Smooth muscle cell (in vitro differentiated cells): ENCODE measurements around the gene MTM1. TPM values are rescaled to one million over a fixed set of nuclear protein-coding genes. Genes with fewer than 3 reads are reported as not detected.

Source experiments
- DNase-seq: peaks from one replicate; lab custom pipeline; 2025; ENCODE audit not compliant: unreplicated experiment; lab: John Stamatoyannopoulos, UW
- H2AFZ ChIP-seq: fragments of 200-600 bp; sonication (generic); 2 replicates; pipeline ENCODE4 v1.6.0; 2016; ENCODE audit warnings: antibody characterized with exemption, low read depth, mild to moderate bottlenecking
- H3F3A ChIP-seq: fragments of 200-600 bp; sonication (generic); 2 replicates; pipeline ENCODE4 v1.6.0; 2017; ENCODE audit warnings: antibody characterized with exemption, low read depth
- H3K27ac ChIP-seq: fragments of 200-600 bp; sonication (generic); 2 replicates; pipeline ENCODE4 v1.5.1; 2016; ENCODE audit warnings: low read depth, mild to moderate bottlenecking
- H3K27me3 ChIP-seq: fragments of 200-600 bp; sonication (generic); 2 replicates; pipeline ENCODE4 v1.6.1; 2016; ENCODE audit warnings: low read depth, mild to moderate bottlenecking
- H3K36me3 ChIP-seq: fragments of 200-600 bp; sonication (generic); 2 replicates; pipeline ENCODE4 v1.5.1; 2016; ENCODE audit warnings: low read depth
- H3K4me1 ChIP-seq: fragments of 200-600 bp; sonication (generic); 2 replicates; pipeline ENCODE4 v1.5.1; 2016; ENCODE audit warnings: low read depth
- H3K4me2 ChIP-seq: fragments of 200-600 bp; sonication (generic); 2 replicates; pipeline ENCODE4 v1.6.0; 2016; ENCODE audit warnings: mild to moderate bottlenecking
- H3K4me3 ChIP-seq: fragments of 200-600 bp; sonication (generic); 2 replicates; pipeline ENCODE4 v1.5.1; 2016; ENCODE audit warnings: mild to moderate bottlenecking
- H3K79me2 ChIP-seq: fragments of 200-600 bp; sonication (generic); 2 replicates; pipeline ENCODE4 v1.6.0; 2016; ENCODE audit warnings: low read depth, mild to moderate bottlenecking
- H3K9ac ChIP-seq: fragments of 200-600 bp; sonication (generic); 2 replicates; pipeline ENCODE4 v1.6.0; 2016; ENCODE audit warnings: low read depth
- H3K9me3 ChIP-seq: fragments of 200-600 bp; sonication (generic); replicated peaks from 2 replicates; pipeline ENCODE4 v1.5.1; 2016; ENCODE audit warnings: low read depth
- H4K20me1 ChIP-seq: fragments of 200-600 bp; sonication (generic); 2 replicates; pipeline ENCODE4 v1.6.0; 2016; ENCODE audit warnings: low read depth
- WGBS: methylation state at CpG from one replicate; pipeline ENCODE4 v1.1.7; 2016; ENCODE audit warnings: low lambda C conversion rate; 5-methylcytosine and 5-hydroxymethylcytosine counted together
- polyA plus RNA-seq: library from polyadenylated mRNA; unstranded; fragments of >200 nt; fragmentation: Nextera tagmentation; extraction: Ambion mirVana; gene quantifications from 2 replicates; pipeline ENCODE4 v1.2.1, GENCODE V29; 2016
- total RNA-seq: library from RNA; depleted of rRNA; stranded (reverse); fragments of >200 nt; gene quantifications from 2 replicates; pipeline ENCODE4 v1.2.3, GENCODE V29; 2014
- TF ChIP-seq, protein P1 (sequence below): fragments of 200-600 bp; sonication (generic); IDR thresholded peaks from 2 replicates; pipeline ENCODE4 v1.5.1; 2017; ENCODE audit warnings: borderline replicate concordance, mild to moderate bottlenecking, antibody characterized with exemption; ENCODE audit not compliant: insufficient read depth, poor library complexity, severe bottlenecking

The MTM1 gene
- total and polyA plus RNA-seq, 2 experiments from 2014 or later: 5.1 to 12.9 TPM

DNA sequence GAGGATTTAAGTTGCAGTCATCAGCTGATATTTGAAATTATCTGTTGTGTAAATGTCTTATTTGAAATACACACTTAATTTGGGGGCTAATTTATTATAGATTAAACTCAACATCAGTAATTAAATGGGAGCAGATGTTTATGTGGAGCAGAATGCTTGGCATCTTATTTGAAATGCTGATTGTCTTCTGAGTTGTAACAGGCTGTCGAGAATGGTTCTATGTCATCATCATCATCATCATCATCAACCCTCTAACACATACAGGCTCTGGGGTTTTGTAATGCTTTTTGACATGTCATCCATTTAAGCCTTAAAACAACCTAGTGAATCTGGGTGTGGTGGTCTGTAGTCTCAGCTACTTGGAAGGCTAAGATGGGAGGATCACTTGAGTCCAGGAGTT, 133.0 kb downstream of the MTM1 start:
- Histone ChIP-seq H3K4me1 (no peaks in the 10 kb centered on the region), H3K36me3 (no peaks in the 10 kb centered on the region), H2AFZ (no peak overlapping the region), H3K9me3 (no peaks in the 10 kb centered on the region), H3F3A (peaks cover 7% of the 10 kb centered on the region), H3K79me2 (peaks cover 16% of the 10 kb centered on the region), H3K9ac (no peak overlapping the region), H4K20me1 (no peaks in the 10 kb centered on the region), H3K27me3 (no peaks in the 10 kb centered on the region), H3K27ac (no peak overlapping the region), H3K4me3 (no peak overlapping the region), H3K4me2 (no peak overlapping the region)
- TF ChIP-seq, protein P1, sequence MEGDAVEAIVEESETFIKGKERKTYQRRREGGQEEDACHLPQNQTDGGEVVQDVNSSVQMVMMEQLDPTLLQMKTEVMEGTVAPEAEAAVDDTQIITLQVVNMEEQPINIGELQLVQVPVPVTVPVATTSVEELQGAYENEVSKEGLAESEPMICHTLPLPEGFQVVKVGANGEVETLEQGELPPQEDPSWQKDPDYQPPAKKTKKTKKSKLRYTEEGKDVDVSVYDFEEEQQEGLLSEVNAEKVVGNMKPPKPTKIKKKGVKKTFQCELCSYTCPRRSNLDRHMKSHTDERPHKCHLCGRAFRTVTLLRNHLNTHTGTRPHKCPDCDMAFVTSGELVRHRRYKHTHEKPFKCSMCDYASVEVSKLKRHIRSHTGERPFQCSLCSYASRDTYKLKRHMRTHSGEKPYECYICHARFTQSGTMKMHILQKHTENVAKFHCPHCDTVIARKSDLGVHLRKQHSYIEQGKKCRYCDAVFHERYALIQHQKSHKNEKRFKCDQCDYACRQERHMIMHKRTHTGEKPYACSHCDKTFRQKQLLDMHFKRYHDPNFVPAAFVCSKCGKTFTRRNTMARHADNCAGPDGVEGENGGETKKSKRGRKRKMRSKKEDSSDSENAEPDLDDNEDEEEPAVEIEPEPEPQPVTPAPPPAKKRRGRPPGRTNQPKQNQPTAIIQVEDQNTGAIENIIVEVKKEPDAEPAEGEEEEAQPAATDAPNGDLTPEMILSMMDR: no peak
- 72% methylated on average over 1 of the region's 1 CpG for WGBS
- no peak for DNase-seq

DNA sequence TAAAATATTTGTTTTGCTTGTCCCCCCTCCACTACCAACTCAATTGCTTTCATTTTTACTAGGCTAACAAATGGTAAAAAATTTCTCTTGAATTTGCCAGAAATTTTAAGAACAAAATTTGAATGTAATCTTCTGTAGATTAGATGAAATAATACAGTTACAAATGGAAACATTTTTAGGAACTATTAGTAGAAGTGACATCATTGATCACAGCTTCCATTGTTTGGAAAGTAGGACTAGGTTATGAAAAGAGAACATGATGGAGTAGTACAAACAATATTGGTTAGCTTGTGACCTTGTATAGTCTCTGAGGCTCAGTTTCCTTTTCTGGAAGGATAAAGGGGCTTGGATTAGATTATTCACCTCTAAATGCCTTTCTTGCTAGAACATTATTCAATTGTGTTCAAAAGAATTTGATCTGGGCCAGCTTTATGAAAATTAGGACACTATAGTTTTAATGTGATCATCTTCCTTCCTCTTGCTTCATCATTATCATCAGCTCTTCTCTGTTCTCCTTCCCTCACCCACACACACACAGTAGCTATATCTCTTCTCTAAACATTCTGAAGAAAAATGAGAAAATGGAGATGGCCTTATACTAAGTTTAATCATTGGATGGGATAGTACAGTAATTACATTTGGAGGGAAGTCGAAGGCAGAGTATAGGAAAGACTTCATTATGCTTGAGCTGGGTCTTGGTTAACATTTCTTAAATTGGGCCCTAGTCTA, 134.7 kb downstream of the MTM1 start:
- peaks cover 7% of the 10 kb centered on the region for H3F3A ChIP-seq
- DNase-seq: no peak
- peak overlapping the region; percentile 80 for H3K9ac ChIP-seq
- peak overlapping the region; percentile 98 for H3K27ac ChIP-seq
- H3K79me2 ChIP-seq: peaks cover 11% of the 10 kb centered on the region
- WGBS: 71% methylated on average over 1 of the region's 1 CpG
- peak overlapping the region; percentile 62 for H3K4me2 ChIP-seq
- H2AFZ ChIP-seq: no peak overlapping the region
- H3K4me1 ChIP-seq: no peaks in the 10 kb centered on the region
- no peaks in the 10 kb centered on the region for H3K36me3 ChIP-seq
- H3K4me3 ChIP-seq: no peak overlapping the region
- TF ChIP-seq, protein P1: no peak
- no peaks in the 10 kb centered on the region for H3K27me3 ChIP-seq
- no peaks in the 10 kb centered on the region for H3K9me3 ChIP-seq
- no peaks in the 10 kb centered on the region for H4K20me1 ChIP-seq

DNA sequence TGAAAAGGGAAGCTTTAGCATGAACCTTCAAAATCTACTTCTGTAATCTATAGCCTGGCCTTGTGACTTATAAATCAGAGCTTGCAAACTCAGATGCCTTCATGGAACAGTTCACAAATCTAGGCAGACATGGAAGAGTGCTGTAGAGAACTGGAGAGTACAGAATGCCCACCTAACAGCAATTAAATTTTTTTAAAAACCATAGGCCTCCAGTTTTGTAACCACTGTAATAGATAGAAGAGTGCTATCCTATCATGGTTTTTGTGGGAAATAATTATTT, 135.2 kb downstream of the MTM1 start:
- Histone ChIP-seq H3F3A (peaks cover 7% of the 10 kb centered on the region), H3K36me3 (no peaks in the 10 kb centered on the region), H2AFZ (no peak overlapping the region), H3K79me2 (peaks cover 11% of the 10 kb centered on the region), H3K4me2 (peak overlapping the region; percentile 62), H3K27me3 (no peaks in the 10 kb centered on the region), H3K9me3 (no peaks in the 10 kb centered on the region), H3K4me3 (no peak overlapping the region), H3K27ac (peak overlapping the region; percentile 98), H3K4me1 (no peaks in the 10 kb centered on the region), H3K9ac (peak overlapping the region; percentile 80), H4K20me1 (no peaks in the 10 kb centered on the region)
- TF ChIP-seq, protein P1: no peak
- DNase-seq: no peak

DNA sequence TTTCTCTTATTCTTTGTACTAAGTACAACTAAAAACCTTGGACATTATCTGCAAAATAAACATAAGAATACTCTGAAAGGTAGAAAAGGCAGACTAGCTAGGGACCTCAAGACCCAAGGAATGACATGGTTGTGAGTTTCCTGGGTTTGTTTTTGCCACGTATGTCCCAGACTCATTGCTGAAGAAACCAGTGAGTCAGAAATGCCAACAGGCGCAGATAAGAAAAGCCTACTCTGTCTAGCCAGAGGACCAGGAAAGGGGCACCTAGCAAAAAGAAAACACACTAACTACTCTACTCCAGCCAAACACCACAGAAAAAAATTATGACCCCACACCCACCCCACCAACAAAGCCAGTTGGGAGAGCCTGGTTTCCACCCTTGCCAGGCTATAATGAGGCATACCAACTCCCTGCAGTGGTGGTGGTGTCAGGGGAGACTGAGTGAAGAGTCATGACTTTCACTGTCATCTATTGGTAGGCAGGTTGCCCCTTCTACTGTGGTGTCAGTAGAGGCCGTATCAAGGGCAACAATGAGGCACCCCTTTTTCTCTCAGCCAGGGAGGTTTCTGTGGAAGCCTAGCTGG, 135.7 kb downstream of the MTM1 start:
- Histone ChIP-seq H4K20me1 (no peaks in the 10 kb centered on the region), H3K9me3 (no peaks in the 10 kb centered on the region), H3F3A (peaks cover 7% of the 10 kb centered on the region), H2AFZ (no peak overlapping the region), H3K27me3 (no peaks in the 10 kb centered on the region), H3K4me2 (peak overlapping the region; percentile 62), H3K27ac (peak overlapping the region; percentile 98), H3K4me3 (no peak overlapping the region), H3K9ac (peak overlapping the region; percentile 80), H3K79me2 (peaks cover 6% of the 10 kb centered on the region), H3K36me3 (no peaks in the 10 kb centered on the region), H3K4me1 (no peaks in the 10 kb centered on the region)
- WGBS: 63% methylated on average over 3 of the region's 3 CpGs
- TF ChIP-seq, protein P1: no peak
- no peak for DNase-seq
